HCEC 1CT (cell line): ENCODE results near the gene LLGL1.
"Not testable (repeated sequence)": the region's sequence is repeated elsewhere in the genome, so short reads cannot be mapped to it uniquely, and the experiment has no call there.

ENCODE experiments used
- DNase-seq: peaks from one replicate; pipeline ENCODE4 v3.0.0-alpha.2; 2017

LLGL1 gene

DNA sequence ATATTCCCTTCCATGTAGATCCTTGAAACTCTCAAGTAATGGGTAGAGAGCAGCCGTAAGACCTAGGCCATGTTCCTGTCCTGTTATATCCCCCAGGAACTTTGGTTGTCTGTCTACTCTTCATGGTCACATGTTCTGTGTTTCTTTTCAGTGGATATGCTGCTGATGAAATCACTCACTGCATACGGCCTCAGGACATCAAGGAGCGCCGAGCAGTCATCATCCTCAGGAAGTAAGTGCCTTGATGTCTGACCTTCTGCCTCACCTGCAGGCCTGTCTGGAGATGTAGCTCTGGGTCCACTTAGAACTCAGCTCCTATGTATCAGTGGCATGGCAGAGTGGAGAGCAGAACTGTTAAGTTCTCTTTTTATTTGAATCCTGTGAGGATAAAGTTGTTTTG, 30.6 kb upstream of the LLGL1 start:
- no peak for DNase-seq

DNA sequence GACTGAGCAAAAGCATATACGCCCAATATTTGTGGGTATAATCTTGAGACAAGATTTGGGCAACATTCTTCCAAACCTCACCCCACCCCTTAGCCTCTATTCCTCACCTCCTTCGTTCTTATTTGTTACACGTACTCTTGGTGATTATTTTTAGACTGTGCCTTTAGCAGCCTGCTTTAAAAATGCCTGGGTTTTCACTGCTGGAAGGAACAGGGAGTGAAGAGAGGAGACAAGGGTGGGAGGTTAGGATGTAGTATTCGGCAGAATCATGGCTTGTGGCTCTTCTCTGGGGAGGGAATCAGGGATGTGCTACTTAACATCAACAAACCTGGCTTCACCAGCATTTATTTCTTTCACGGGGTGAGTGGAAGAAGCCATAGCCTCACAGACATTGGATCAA, 30.2 kb upstream of the LLGL1 start:
- no peak for DNase-seq

DNA sequence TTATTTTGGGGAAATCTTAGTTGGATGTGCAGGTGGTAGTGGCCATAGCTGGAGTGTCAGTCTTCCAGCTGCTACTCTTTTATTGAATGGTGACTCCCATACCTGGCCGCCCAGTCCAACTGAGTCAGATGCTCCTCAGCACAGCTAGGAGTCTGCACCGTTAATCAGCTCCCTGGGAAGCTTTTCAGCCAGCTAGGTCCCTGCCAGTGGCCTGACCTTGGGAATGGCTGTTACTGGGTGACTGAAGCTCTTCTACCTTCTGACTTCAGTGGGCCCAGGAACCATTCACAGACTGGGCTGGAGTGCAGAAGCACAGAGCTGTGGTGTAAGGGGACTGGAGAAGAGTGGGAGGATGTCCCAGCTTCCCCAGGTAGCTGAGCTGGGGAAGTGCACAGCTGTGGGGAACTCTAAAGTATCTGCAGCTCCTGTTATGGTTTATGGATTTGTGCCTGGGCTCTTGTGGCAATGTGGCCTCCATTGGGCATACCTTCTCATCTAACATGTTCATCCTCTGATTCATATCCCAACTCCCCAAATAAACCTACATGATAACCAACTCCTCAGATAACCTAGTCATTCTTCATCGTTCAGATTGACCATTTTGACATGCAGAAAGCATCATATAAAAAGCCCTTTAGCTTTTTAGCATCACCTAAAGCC, 27.8 kb upstream of the LLGL1 start:
- DNase-seq = no peak

DNA sequence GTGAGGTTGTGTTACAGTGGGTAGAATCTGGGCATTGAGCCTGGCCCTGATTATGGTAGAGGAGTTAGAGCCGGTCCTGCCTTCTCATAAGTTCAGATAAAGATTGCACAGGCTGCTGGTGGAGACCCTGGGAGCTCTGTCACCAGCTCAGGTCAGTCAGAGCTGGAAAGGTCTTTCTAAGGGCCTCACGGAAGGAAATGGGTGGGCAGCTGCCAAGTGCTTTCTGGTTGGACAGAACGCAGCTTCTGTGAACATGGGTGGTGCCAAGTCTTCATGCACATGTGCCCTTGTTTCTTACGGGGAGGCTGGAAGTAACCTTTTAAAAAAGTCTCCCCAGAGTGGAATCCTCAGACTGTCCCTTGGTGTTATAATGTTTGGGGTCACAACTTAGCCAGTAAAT, 26.9 kb upstream of the LLGL1 start:
- DNase-seq = no peak

DNA sequence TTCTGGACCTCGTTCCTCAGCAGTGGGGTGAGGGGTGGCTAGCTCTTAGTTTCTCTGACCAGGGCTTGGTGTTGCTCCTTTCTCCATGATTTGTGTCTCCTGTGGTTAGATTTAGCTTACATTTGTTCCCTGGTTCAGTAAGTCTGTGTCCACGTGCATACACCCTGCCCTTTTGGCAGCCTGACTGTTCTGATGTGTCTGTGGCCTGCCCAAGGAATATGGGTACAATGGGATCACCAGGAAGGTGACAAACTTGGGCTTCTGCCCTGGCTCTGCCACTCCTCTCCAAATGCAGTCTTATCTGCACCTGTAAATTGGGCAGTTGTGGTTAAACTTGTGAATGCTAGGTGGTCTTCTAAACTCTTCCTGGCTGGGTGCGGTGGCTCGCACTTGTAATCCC, 24.3 kb upstream of the LLGL1 start:
- DNase-seq = no peak

DNA sequence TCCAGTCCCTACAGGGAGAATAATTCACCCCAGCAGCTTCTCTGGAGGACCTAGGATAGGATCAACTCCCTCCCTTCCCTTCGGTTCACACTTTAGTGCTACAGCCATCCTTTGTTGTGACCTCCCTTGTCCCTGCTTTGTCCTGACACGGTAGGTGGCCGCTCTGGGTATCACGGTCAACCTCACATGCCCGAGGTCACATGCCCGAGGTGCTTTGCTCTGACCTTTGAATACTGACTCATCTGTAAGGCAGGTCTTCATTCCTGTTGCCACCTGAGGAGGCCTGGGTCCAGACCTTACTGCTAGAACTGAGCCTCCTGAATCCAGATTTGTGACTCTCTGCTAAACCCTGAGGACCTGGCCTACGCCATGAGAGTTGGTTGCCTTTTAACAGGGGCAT, 22.1 kb upstream of the LLGL1 start:
- DNase-seq = no peak

DNA sequence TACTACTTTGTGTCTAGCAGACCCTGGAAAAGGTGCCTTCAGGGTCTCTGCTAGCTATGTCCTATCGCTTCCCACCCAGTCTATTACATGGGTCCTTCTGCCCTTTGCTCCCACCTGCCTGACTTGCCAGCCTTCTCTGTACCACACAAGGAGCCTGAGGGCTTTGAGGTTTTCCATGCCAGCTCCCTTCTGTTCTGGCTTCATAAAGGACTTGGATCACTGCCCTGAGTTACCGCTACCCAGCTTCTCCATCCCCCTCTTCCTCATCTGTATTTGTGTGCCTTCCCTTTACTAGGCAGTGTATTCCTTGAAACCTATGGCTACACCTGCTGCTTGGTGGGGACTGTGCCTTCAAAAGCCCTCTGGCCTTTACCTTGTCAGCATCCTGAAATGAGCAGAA, 19.6 kb upstream of the LLGL1 start:
- no peak for DNase-seq

DNA sequence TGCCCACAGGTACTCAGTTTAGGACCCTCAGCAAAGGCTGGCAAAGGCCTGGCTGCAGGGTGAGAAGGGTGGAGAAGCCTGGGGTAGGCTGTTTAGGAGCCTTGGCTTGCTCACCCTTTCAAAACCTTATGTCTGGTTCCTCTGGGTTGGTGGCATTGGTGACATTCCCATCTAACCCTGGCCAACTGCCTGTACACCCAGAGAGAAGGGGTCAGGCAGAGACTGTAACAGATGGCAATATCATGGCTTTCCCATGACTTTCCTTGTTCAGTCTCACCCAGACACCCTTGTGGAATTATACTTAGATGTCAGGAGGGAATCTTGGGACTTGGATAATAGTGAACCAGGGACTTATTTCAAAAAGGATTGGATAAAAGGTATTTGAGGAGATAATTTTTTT, 18.5 kb upstream of the LLGL1 start:
- DNase-seq = no peak

DNA sequence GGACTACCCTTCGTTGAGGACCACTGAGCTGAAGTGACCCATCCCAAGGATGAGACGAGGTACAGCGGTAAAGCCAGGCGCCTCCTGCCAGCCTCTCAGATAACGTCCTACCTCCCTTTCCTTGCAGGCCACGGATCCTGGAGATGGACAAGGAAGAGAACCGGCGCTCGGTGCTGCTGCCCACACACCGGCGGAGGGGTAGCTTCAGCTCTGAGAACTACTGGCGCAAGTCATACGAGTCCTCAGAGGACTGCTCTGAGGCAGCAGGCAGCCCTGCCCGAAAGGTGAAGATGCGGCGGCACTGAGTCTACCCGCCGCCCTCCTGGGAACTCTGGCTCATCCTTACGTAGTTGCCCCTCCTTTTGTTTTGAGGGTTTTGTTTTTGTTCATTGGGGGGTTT, 17.3 kb upstream of the LLGL1 start:
- no peak for DNase-seq

DNA sequence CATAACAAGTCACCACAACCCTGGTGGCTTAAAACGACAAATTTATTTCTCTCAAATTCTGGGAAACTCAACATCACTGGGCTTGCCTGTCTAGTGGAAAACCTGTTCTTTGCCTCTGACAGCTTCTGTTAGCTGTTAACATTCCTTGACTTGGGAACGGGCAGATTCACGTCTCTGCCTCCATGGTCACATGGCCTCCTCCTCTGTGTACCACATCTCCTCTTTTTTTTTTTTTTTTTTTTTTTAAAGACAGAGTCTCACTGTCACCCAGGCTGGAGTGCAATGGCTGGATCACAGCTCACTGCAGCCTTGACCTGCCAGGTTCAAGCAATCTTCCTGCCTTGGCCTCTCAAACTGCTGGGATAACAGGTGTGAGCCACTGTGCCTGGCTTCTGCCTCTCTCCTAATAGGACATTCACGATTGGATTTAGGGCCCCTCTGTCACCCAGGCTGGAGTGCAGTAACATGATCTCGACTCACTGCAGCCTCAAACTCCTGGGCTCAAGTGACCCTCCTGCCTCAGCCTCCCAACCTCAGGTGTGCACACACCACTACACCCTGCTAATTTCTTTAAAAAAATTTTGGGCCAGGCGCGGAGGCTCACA, 11.7 kb upstream of the LLGL1 start:
- DNase-seq = no peak

DNA sequence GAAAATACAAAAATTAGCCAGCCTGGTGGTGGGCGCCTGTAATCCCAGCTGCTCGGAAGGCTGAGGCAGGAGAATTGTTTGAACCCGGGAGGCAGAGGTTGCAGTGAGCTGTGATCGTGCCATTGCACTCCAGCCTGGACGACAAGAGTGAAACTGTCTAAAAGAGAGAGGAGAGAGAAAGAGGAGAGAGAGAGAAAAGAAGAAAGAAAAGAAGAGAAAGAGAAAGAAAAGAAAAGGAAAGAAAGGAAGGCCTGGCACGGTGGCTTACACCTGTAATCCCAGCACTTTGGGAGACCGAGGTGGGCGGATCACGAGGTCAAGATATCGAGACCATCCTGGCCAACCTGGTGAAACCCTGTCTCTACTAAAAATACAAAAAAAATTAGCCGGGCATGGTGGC, 8.5 kb upstream of the LLGL1 start:
- DNase-seq = not testable (repeated sequence)

DNA sequence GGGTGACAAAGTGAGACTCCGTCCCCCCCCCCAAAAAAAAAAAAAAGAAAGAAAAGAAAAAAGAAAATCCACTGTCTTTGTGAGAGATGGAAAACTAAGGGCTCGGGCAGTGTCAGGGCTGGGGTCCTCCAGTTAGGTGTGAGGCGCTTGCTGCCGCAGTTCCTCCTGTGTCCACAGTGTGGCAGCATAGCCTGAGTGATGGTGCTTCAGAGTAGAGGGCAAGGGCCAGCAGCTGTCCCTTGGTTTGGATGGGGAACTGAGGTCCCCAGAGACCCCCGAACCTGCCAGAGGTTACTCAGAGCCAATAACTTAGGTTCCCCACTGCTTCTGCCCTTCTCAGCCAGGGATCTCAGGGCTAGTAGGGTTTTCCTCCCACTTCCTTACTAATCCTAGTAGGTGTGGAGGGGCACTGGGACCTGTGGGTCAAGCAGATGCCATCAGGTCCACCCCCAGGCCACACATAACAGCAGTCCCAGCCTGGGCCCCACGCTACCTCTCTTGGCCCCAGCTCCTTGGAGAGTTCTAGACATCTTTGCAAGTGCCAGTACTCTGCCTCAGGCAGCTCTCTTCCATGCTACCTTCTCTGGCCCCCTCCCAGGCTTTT, 7.9 kb upstream of the LLGL1 start:
- DNase-seq = peak; percentile 40

DNA sequence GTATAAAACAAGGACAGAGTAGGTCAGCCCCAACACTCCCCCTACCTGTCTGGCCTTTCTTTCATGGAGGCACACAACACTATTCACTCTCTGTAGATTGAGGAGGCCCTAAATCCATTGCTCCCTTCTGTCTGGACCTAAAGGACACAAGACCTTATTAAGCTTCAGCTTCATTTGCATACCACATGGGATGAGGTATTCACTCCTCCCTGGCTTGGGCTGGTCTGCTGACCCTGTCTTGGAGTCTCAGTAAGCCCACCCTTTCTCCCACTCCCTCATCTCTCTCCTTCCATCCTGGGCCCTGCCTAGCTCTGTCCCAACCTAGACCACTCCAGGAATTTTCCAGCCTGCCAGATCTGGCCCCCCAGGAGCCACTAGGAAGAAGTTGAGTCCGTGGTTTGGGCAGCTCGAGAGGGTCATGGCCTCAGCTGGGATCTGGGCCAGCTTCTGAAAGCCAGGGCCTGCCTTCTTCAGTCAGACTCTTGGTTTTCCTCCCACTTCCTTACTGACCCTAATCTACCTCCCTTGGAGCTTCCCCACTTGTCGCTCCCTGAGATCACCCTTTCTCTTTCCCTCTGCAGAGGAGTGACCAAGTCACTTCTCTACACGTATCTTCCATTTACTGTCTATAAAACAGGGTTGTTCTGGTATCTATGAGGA, 6.5 kb upstream of the LLGL1 start:
- DNase-seq = peak; percentile 57

DNA sequence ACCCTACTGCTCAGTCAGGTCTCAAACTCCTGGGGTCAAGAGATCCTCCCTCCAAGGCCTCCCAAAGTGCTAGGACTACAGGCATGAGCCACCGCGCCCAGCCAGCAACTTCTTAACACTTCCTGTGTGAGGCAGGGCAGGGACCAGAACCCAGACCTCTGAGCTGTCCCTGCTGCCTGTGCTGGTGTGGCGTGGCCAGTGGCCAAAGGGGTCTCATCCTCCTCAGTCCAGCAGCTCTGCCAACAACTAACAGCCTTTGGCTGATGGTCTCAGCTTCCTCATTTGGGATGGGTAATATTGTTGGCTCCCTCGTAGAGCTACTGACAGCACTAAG, 1.4 kb upstream of the LLGL1 start:
- DNase-seq = no peak

DNA sequence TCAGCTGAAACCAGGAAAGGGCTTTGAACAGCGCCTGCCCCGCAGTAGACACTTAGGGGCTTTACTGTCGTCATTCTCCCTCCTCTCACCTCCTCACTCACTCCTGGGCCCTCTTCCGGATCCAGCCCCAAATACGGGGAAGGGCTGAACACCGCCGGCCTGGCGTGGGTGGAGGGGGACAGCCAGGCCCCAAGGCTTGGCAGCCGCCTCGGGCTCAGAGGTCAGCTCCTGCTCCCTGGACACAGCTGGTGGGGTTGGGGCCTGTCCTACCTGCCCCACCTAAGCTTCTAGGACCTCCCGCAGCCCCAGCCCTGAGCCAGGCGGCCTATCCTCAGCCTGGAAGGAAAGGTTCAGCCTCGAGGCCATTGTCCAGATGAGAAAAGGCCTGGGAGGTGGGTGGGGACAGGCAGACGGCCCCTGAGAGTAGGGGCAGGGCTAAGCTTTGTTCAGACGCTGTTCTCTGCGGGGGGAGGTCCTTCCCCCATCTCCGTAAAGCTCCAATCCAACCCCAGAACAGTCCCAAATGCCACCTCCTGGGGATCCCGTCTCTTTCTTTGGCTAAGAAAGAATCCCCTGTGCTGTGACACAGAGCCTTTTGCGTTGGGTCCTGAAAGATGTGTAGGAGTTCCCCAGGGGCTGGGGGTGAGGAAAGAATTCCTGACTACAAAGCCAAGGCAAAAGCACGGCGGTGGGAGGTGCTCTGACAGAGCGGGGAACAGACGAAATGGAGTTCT, 881 bp upstream of the LLGL1 start:
- no peak for DNase-seq

DNA sequence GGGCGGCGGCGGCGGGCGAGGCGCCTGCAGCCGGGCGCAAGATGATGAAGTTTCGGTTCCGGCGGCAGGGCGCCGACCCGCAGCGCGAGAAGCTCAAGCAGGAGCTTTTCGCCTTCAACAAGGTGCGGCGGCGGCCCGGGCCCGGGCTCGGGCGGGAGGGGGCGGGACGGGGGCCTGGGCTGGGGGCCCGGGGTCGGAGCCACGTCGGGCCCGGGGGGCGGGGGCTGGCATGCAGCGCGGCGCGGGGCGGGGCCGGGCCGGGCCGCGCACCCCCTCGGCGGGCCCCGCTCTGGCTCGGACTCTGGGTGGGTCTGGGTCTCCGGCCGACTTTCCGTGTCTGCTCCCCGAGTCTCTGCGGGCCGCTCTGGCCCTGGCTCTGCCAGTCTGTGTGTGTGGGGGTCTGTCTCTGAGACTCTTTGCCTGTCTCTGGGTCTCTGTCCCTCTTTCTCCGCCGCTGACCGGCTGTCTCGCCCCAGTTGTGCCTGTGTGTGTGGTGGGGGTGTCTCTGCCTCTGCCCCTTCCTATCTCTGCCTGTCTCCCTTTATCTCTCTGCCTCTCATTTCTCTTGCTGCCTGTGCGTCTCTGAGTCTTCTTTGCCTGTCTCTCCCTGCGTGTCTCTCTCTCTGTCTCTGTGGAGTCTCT, 328 bp downstream of the LLGL1 start:
- DNase-seq = no peak

DNA sequence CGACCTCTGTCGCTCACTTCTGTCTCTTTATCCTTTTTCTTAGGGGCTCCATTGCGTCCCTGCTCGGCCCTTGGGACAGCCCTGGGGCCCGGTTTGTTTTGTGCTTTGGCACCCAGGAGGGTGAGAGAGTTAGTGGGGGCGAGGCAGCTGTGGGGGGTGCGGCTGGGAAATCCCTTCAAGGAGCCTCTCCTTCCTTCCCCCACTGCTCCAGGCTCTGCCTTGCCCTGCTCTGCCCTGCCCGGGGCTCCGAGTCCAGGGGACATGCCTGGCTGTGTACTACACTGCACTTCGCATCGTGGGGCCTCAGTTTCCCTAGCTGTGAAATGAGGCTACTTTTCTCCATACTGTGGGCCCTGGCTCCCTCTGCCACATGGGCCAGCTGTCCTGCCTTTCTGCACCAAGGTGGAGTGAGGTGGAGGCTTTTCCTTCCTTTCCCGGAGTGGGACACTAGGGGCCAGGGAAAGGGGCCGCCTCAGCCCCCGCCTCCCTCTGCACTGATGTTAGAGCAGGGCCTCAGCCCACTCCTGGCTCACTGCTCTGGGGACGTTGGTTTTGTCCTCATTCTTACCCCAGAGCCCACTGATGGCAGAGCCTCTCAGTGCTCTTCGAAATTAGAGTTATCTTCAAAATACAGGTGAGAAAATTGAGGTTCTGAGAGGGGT, 980 bp downstream of the LLGL1 start:
- DNase-seq = no peak

DNA sequence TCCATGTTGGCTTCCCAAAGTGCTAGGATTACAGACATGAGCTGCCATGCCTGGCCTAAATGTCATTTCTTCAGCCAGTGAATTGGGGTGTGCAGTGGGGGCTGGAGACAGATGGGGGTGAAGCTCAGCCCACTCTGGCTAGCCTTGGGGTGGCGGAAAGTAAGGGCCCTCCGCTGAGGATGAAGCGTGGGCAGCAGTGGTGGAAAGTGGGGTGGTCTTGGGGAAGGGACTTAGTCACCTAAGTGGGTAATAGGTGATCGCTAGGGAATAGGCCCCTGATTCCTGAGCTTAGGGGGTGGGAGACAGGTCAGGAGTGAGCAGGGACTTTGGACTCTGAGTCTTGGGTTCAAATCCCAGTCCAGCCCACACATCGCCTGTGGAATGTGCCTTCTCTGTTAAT, 2.2 kb downstream of the LLGL1 start:
- no peak for DNase-seq

DNA sequence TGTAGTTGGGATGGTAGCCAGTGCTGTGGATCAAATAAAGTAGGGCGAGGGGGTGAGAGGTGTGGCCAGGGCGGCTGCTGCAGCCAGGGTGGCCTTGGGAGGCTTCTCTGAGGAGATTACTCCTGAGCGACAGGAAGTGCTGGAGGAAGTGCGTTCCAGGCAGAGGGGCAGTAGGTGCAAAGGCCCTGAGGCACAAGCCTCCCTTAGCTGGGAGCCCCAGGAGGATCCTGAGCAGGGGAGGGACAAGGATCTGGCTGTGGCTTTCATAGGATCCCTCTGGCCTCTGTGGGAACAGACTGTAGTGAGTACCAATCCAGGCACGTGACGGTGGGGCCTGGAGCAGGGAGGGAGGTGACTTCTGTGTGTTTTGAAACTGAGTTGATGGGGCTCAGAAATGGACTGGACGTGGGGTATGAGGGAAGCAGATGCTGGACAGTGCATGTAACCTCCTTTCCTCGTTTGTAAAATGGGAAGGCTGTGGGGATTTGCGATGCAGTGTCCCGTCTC, 2.8 kb downstream of the LLGL1 start:
- DNase-seq = no peak

DNA sequence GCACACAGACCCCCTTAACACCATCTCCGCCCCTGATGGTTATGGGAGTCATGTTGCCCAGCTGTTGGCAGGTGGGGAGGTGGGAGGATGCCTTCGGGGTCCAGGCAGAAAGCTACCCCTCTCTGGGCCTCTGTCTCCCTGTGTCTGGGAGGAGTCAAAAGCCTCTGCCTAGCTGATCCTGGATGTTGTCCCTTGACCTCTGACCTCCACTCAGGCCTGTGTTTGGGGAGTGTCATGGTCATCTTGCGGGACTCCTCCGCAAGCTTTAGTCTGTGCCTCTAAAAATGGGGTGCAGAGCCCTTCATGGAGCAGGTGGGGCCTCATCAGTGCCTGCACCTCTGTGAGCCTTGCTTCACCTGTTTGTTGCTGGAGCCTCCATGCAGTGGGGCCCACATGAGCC, 3.8 kb downstream of the LLGL1 start:
- DNase-seq = no peak

DNA sequence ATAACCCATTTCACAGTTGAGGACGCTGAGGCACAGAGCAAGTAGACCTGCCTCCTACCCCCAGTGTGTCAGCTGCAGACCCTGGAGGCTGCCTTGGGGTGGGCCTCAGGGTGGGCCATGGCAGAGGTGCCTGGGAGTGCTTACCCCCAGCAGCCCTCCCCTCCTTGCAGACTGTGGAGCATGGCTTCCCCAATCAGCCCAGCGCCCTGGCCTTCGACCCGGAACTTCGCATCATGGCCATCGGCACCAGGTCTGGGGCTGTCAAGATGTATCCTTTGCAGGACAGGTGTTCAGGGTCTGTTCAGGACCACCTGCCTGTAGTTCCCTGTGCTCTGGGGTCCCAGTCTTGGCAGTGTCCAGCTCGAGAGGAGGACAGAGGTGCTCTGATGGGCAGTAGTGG, 4.3 kb downstream of the LLGL1 start:
- DNase-seq = no peak
